CD4-positive, alpha-beta memory T cell (primary cell): ENCODE results near the gene RGPD4. TPM values are rescaled to one million over a fixed set of nuclear protein-coding genes. Genes with fewer than 3 reads are reported as not detected.
"Not testable (repeated sequence)": the region's sequence is repeated elsewhere in the genome, so short reads cannot be mapped to it uniquely, and the experiment has no call there.

Experiments
- CTCF ChIA-PET: fragments of 350-600 bp; sonication (Branson Sonifier 250); formaldehyde crosslinking; loops from one replicate; lab custom pipeline; 2021; ENCODE audit warnings: inconsistent platforms; ENCODE audit not compliant: partially characterized antibody; lab: Charles Lee
- POLR2A ChIA-PET: fragments of 350-600 bp; sonication (Branson Sonifier 250); formaldehyde crosslinking; loops from one replicate; lab custom pipeline; 2021; ENCODE audit not compliant: partially characterized antibody; lab: Charles Lee
- DNase-seq, 5 donors: peaks; one replicate each; pipeline versions ENCODE4 v3.0.0 to v3.0.0-alpha.2; 2020 to 2022; ENCODE audit warnings: mixed read lengths in 1 of 5
- H3K27ac ChIP-seq: one replicate; pipeline ENCODE4 v1.7.0; 2013; ENCODE audit warnings: low read depth, low read length
- H3K27me3 ChIP-seq: 2 replicates; pipeline ENCODE4 v1.7.0; 2013; ENCODE audit warnings: mild to moderate bottlenecking, low read length, moderate library complexity; ENCODE audit not compliant: insufficient read depth
- H3K36me3 ChIP-seq: 2 replicates; pipeline ENCODE4 v1.7.0; 2013; ENCODE audit warnings: mild to moderate bottlenecking, low read length, moderate library complexity; ENCODE audit not compliant: insufficient read depth
- H3K4me1 ChIP-seq: 2 replicates; pipeline ENCODE4 v1.7.0; 2013; ENCODE audit warnings: mild to moderate bottlenecking, low read length, moderate library complexity; ENCODE audit not compliant: insufficient read depth
- H3K4me3 ChIP-seq, 2 donors: one replicate each; pipeline ENCODE4 v1.7.0; 2013; ENCODE audit warnings: low read length in 2 of 2, mild to moderate bottlenecking in 1 of 2
- H3K9me3 ChIP-seq, 2 donors: one replicate each; pipeline ENCODE4 v1.7.0; 2013; ENCODE audit warnings: low read length in 2 of 2, control low read depth in 1 of 2; ENCODE audit not compliant: control insufficient read depth in 1 of 2
- H3K27ac Mint-ChIP-seq, 7 donors: one replicate each; pipeline ENCODE4 v1.8.0; 2020 to 2021; ENCODE audit warnings: mixed read lengths in 7 of 7, mild to moderate bottlenecking in 6 of 7, inconsistent platforms in 3 of 7, moderate library complexity in 3 of 7
- H3K27me3 Mint-ChIP-seq, 2 donors: one replicate each; pipeline ENCODE4 v1.8.0; 2020 to 2021; ENCODE audit warnings: mixed read lengths in 2 of 2
- H3K36me3 Mint-ChIP-seq, 2 donors: one replicate each; pipeline ENCODE4 v1.8.0; 2020 to 2021; ENCODE audit warnings: mixed read lengths in 2 of 2, inconsistent platforms in 1 of 2, mild to moderate bottlenecking in 1 of 2
- H3K4me1 Mint-ChIP-seq, 4 donors: one replicate each; pipeline ENCODE4 v1.8.0; 2020 to 2021; ENCODE audit warnings: mixed read lengths in 4 of 4, mild to moderate bottlenecking in 1 of 4
- H3K4me3 Mint-ChIP-seq, 8 donors: one replicate each; pipeline ENCODE4 v1.8.0; 2020 to 2021; ENCODE audit warnings: mixed read lengths in 8 of 8, mild to moderate bottlenecking in 7 of 8, moderate library complexity in 6 of 8, inconsistent platforms in 3 of 8
- H3K9me3 Mint-ChIP-seq, 8 donors: one replicate each; pipeline ENCODE4 v1.8.0; 2020 to 2021; ENCODE audit warnings: mixed read lengths in 8 of 8, mild to moderate bottlenecking in 5 of 8, inconsistent platforms in 3 of 8, moderate library complexity in 1 of 8
- intact Hi-C: fragments of 100-400 bp; cut with micrococcal nuclease; formaldehyde crosslinking; loops from one replicate; pipeline ENCODE4 v1.15.1; 2023
- polyA plus RNA-seq, 2 donors: library from polyadenylated mRNA; unstranded; fragments of 300-500 nt; fragmentation: Illumina TruSeq; gene quantifications; one replicate each; pipeline ENCODE4 v1.2.3, GENCODE V29; 2021
- total RNA-seq, 2 experiments: library from RNA; stranded (reverse); gene quantifications; one replicate each; pipeline ENCODE4 v1.2.3, GENCODE V29; 2021

Gene RGPD4
- total and polyA plus RNA-seq, 4 experiments from 2014 or later: 0.03 to 0.09 TPM; not detected in 2

GRCh38 chr2:107824451-107825205 is 2.1 kb upstream of the RGPD4 start:
- no peaks in the 10 kb centered on the region for H3K27me3 Mint-ChIP-seq
- CTCF ChIA-PET: no interaction called here
- POLR2A ChIA-PET: no interaction called here

GRCh38 chr2:107825206-107825563 is 1.5 kb upstream of the RGPD4 start:
- Mint-ChIP-seq H3K9me3 (no peaks in the 10 kb centered on the region), H3K4me3 (no peak overlapping the region), H3K27ac (no peak overlapping the region), H3K27me3 (no peaks in the 10 kb centered on the region), H3K36me3 (no peaks in the 10 kb centered on the region), H3K4me1 (no peaks in the 10 kb centered on the region)
- Histone ChIP-seq H3K36me3 (no peaks in the 10 kb centered on the region), H3K9me3 (no peaks in the 10 kb centered on the region), H3K4me1 (no peaks in the 10 kb centered on the region), H3K4me3 (no peak overlapping the region), H3K27ac (no peak overlapping the region), H3K27me3 (no peaks in the 10 kb centered on the region)
- no peak for DNase-seq
- ChIA-PET CTCF (no interaction called here), POLR2A (no interaction called here)
- intact Hi-C loops: no loop called here

More at GRCh38 chr2:107824451-107825205, 2.1 kb upstream of the RGPD4 start:
- H3K27ac ChIP-seq: no peak overlapping the region
- no peak for DNase-seq
- no peak overlapping the region for H3K4me3 ChIP-seq
- intact Hi-C loops: no loop called here
- no peaks in the 10 kb centered on the region for H3K36me3 ChIP-seq
- Mint-ChIP-seq H3K36me3 (no peaks in the 10 kb centered on the region), H3K4me1 (no peaks in the 10 kb centered on the region), H3K4me3 (no peak overlapping the region), H3K27ac (no peak overlapping the region), H3K9me3 (no peaks in the 10 kb centered on the region)
- H3K27me3 ChIP-seq: no peaks in the 10 kb centered on the region
- H3K9me3 ChIP-seq: no peaks in the 10 kb centered on the region
- H3K4me1 ChIP-seq: no peaks in the 10 kb centered on the region

- H3K36me3 ChIP-seq, H3K27me3 Mint-ChIP-seq, POLR2A ChIA-PET, H3K4me3 ChIP-seq, H3K27ac ChIP-seq, H3K4me1 Mint-ChIP-seq, H3K4me3 Mint-ChIP-seq, H3K9me3 Mint-ChIP-seq, H3K9me3 ChIP-seq, H3K27me3 ChIP-seq, intact Hi-C loops, H3K27ac Mint-ChIP-seq, H3K36me3 Mint-ChIP-seq, CTCF ChIA-PET, DNase-seq, H3K4me1 ChIP-seq: not testable (repeated sequence)
Measured at GRCh38 chr2:107829514-107829913, 2.8 kb downstream of the RGPD4 start.

GRCh38 chr2:107833152-107833551 is 6.5 kb downstream of the RGPD4 start:
- intact Hi-C loops, POLR2A ChIA-PET, H3K9me3 ChIP-seq, H3K4me3 Mint-ChIP-seq, H3K27me3 ChIP-seq, CTCF ChIA-PET, DNase-seq, H3K27me3 Mint-ChIP-seq, H3K4me1 ChIP-seq, H3K27ac Mint-ChIP-seq, H3K4me1 Mint-ChIP-seq, H3K36me3 ChIP-seq, H3K27ac ChIP-seq, H3K36me3 Mint-ChIP-seq, H3K4me3 ChIP-seq, H3K9me3 Mint-ChIP-seq: not testable (repeated sequence)

GRCh38 chr2:107833618-107834017 is 6.9 kb downstream of the RGPD4 start:
- POLR2A ChIA-PET, H3K27me3 Mint-ChIP-seq, H3K9me3 Mint-ChIP-seq, H3K4me3 Mint-ChIP-seq, H3K27ac Mint-ChIP-seq, H3K9me3 ChIP-seq, H3K4me3 ChIP-seq, H3K4me1 ChIP-seq, CTCF ChIA-PET, H3K4me1 Mint-ChIP-seq, DNase-seq, H3K27ac ChIP-seq, H3K36me3 Mint-ChIP-seq, H3K27me3 ChIP-seq, intact Hi-C loops, H3K36me3 ChIP-seq: not testable (repeated sequence)

- H3K36me3 ChIP-seq, H3K4me1 Mint-ChIP-seq, H3K4me3 Mint-ChIP-seq, H3K27ac Mint-ChIP-seq, H3K9me3 Mint-ChIP-seq, H3K27ac ChIP-seq, H3K36me3 Mint-ChIP-seq, H3K9me3 ChIP-seq, H3K27me3 ChIP-seq, CTCF ChIA-PET, H3K27me3 Mint-ChIP-seq, POLR2A ChIA-PET, H3K4me3 ChIP-seq, intact Hi-C loops, DNase-seq, H3K4me1 ChIP-seq: not testable (repeated sequence)
Measured at GRCh38 chr2:107916121-107916520, 89.4 kb downstream of the RGPD4 start.

GRCh38 chr2:107916696-107917370 is 90.1 kb downstream of the RGPD4 start:
- H3K4me1 ChIP-seq, H3K27ac ChIP-seq, CTCF ChIA-PET, H3K9me3 ChIP-seq, H3K4me3 Mint-ChIP-seq, H3K27ac Mint-ChIP-seq, H3K36me3 ChIP-seq, H3K36me3 Mint-ChIP-seq, H3K27me3 ChIP-seq, POLR2A ChIA-PET, intact Hi-C loops, DNase-seq, H3K4me3 ChIP-seq, H3K27me3 Mint-ChIP-seq, H3K9me3 Mint-ChIP-seq, H3K4me1 Mint-ChIP-seq: not testable (repeated sequence)
